GM18526 (cell line): ENCODE measurements around the gene OR11H7.

Experiments used
- POLR2A ChIP-seq: IDR thresholded peaks from 3 replicates; pipeline ENCODE4 v1.6.1; 2011; ENCODE audit not compliant: insufficient read length; ENCODE audit errors: extremely low read depth

Gene OR11H7

DNA sequence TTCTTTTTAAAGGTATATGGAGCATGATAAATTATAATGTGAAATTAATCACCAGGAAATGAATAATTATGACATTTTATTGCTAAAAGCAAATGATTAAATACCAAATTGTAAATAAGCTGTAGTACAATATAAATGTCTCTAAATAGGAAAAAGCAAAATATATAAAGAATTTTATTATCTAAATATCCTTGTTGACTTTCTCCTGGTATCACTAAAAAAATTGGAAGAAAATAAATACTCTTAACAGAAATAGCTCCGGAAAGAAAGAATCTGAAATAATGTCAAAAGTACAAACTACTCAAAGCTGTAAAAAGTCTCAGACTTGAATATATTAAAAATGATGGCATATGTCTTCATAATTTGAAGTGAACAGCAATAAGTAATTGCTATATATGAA lies at the start of gene OR11H7:
TSS of gene OR11H7 (plus strand) at position 301 of the 400 bp plus-strand sequence.
- no peak for TF ChIP-seq POLR2A

DNA sequence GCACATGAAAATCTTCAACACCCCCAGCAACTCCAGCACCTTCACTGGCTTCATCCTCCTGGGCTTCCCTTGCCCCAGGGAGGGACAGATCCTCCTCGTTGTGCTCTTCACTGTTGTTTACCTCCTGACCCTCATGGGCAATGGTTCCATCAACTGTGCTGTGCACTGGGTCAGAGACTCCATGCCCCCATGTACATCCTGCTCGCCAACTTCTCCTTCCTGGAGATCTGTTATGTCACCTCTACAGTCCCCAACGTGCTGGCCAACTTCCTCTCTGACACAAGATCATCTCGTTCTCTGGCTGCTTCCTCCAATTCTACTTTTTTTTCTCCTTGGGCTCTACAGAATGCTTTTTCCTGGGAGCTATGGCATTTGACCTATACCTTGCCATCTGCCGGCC lies 49.6 kb upstream of the OR11H7 start:
- TF ChIP-seq POLR2A, result no peak

DNA sequence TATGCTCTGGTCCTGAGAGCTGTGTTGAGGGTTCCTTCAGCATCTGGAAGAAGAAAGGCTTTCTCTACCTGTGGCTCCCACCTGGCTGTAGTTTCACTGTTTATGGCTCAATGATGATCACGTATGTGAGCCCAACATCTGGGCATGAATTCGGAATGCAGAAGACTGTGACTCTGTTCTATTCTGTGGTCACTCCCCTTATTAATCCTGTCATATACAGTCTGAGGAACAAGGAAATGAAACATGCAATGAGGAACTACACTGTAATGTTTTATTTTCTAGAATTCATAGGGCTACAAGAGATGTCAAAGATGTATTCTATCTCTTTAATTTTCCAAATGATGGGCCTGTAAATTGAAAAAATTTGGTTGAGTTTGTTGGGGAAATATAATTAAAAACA lies 48.9 kb upstream of the OR11H7 start:
- no peak for TF ChIP-seq POLR2A

DNA sequence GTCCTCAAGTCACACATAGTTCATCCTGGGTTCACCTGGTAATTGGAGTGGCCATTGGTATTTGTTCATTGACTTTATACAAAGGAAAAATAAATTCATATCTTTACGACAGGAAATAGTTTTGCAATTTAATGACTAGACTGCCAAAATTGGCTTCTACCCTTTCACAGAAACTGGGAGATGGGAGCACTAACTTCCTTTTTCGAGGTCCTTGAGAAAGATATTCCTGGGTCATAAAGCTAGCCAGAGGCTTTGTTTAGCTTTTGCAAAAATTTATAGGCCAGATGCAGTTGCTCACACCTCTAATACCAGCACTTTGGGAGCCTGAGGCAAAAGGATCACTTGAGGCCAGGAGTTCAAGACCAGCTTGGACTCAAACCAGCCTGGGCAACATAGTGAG lies 48.3 kb upstream of the OR11H7 start:
- TF ChIP-seq POLR2A, result no peak

DNA sequence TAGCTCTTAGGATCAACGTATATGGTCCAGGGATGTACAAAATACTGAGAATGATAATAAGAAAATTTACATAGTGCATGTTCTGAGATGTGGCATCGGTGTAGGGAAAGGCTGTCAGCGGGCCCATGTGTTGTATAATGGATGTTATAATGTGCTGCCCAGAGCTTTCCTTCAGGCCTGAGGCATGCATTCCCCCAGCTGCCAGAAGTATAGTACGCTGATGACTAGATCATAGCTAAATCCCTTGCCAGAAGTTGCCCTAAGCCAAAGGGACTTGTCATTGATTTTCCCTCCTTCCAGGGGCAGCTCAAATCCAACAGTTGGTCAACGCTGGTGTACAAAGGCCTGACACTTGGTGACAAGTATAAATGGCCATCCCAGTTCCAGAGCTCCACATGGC lies 44.6 kb upstream of the OR11H7 start:
- TF ChIP-seq POLR2A, result no peak

DNA sequence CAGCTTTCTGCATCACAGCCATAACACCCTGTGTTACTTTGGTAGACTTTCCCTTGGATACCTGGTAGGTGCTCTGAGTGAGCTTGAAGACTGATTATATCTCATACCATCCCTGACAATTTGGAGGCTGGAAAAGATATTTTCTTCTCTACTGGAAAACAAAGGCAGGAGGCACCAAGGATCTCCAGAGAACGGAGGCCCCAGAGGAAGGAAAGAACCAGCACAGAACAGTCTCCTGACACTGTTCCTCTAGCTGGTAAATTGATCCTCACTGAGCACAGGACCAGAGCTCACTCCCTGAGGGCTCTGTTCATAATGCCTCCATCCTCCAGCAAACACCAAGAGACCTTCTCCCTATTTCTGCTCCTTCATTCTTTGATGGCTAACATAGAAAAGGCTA lies 38.2 kb upstream of the OR11H7 start, which contains the start of gene OR11G2:
TSS of gene OR11G2 (plus strand) at position 301 of the 400 bp plus-strand sequence. CDS start 6,542 bp downstream, outside the sequence.
- no peak for TF ChIP-seq POLR2A

DNA sequence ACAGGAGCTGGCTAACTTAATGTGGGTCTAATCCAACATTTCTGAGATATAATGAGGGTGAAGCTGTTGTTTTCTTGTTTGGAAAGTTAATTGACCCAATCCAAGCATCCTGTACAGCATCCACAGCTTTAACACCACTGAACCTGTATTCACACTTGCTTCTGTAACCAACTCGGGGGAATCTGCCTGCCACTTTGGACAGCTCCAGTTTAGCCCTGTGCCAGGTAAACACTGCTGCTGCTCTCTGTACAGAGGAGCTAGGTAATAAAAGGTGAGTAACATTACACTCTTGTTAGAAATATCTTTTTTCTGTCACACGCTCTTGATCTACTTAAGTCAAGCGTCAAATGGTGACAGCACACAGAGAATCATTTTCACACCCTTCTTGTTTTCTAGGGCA lies 37.4 kb upstream of the OR11H7 start:
- no peak for TF ChIP-seq POLR2A

DNA sequence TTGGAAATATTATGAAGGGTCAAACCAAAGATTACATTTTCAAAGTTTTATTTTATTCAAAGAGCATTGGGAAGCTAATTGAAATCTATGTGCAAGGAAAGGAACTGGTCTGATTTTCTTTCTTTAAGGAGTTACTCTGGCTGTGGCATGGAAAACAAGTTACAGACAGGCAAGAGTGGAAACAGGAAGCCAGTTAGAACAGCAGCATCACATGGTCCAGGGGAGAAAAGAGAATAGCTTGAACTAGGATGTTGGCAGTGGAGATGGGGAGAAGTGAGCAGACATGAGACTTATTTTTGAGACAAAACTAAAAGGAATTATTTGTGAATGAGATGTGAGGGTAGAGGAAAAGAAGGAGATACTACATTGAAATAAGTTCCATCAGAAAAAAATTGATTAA lies 34.7 kb upstream of the OR11H7 start:
- no peak for TF ChIP-seq POLR2A

DNA sequence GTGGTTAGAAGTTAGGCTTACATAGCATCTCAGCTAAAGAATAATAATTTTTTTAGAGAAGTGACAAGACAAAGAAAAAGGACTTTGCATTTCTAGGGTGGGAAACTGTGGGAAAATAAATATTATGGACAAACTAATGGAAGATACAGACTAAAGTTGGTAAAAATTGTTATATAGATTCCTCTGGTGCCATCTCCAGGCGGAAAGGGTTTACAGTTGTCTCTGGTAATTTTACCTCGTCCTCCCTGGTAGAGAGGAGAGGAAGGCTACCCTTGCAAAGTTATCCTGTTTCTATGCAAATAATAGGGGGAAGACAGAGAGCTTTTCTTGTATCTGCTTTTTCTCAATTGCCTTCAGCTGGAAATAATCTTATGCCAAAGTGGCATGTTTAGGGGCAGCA lies 32.9 kb upstream of the OR11H7 start:
- TF ChIP-seq POLR2A, result no peak

DNA sequence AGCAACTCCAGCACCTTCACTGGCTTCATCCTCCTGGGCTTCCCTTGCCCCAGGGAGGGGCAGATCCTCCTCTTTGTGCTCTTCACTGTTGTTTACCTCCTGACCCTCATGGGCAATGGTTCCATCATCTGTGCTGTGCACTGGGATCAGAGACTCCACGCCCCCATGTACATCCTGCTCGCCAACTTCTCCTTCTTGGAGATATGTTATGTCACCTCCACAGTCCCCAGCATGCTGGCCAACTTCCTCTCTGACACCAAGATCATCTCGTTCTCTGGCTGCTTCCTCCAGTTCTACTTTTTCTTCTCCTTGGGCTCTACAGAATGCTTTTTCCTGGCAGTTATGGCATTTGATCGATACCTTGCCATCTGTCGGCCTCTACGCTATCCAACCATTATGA lies 31.3 kb upstream of the OR11H7 start:
- no peak for TF ChIP-seq POLR2A

DNA sequence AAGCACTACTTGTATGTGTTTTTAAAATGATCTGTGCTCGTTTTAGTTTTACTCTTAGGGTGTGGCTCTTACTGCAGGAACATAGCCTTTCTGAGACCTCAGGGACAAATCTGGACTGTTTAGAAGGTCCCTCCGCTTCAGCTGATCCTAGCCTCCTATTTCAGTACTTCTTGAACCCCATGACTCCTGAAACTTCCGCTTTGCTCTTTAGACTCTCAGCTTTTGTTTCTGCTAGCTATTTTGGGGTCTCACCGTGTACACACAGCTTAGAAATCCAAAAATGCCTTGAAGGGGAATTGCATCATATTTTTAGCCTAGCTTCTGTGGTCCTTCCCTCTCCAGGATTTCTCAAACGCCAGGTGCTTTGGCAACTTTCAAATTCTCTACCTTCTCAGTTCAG lies 29.8 kb upstream of the OR11H7 start:
- no peak for TF ChIP-seq POLR2A

DNA sequence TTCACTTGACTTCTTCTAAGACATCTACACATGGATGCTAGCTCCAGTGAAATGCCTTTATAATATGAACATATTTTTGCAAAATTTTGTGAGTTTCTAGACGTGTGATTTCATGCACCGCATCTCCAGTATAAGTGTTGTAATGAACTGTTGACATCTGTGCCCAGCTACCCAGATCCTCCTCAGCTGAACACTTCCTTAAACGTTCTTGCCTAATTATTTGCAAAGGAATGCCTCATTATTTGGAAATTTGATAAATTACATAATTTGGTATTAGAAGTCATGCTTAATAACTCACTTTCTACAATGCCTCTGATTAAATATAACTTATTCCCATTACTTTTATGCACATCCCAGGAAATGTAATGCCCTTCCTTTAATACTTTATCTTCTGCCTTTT lies 24.1 kb upstream of the OR11H7 start:
- TF ChIP-seq POLR2A, result no peak

DNA sequence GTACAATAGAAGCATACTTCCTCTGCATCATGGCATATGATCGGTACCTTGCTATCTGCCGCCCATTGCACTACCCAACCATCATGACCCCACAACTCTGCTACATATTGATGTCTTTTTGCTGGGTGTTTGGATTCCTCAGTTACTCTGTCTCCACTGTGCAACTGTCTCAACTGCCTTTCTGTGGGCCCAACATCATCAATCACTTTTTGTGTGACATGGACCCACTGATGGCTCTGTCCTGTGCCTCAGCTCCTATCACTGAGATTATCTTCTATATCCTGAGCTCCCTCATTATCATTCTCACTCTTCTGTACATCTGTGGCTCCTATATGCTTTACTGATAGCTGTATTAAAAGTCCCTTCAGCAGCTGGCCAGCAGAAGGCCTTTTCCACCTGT lies 19.2 kb upstream of the OR11H7 start:
- TF ChIP-seq POLR2A, result no peak

DNA sequence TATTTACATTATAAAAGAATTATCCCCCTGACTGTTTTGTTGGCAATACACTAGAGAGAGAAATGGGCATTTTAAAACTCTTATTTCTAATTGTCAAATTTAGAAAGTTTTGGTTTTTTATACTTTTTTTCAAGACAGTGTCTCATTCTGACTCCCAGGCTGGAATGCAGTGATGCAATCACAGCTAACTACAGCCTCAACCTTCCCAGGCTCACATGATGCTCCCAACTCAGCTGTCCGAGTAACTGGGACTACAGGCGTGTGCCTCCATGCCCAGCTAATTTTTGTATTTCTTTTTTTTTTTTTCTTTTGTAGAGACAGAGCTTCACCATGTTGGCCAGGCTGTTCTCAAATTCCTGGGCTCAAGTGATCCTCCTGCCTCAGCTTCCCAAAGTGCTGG lies 13.6 kb upstream of the OR11H7 start:
- TF ChIP-seq POLR2A, result no peak

DNA sequence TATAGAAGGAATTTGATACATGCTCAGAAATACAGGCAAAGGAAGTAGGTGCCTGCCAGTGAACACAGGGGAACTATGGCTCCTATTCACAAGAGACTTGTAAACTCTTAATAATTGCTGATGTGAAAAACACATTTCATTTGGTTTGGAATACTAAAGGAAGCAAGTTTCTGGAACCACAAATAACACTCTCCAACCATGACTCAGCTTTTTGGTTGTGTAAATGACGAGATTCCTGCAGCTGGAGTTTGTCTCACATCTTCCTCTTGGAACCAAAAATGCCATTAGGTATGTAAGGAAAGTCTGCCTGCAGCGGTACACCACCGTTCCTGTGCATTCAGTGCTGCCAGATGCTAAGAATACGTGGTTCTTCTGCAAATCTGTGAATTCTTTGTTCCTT lies 9.7 kb upstream of the OR11H7 start:
- TF ChIP-seq POLR2A, result no peak

DNA sequence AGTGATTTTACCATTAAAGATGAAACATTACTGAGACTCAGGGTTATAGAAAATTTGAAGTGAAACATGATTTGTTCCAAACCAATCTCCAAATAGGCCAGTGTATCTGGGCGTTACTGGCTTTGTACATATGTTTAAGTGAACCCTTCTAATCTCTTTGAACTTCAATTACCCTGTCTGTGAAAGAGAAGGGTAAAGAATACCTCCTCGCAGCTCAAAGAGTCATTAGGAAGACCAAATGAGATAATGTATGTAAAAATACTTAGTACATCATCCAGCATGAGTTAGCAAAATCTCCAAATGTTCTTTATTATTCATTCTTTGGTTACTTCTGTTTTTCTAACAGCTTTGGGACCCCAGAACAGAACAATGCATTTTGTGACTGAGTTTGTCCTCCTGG lies 5.4 kb upstream of the OR11H7 start, which contains the start of gene OR11H6:
TSS of gene OR11H6 (plus strand) at position 301 of the 400 bp plus-strand sequence. CDS start at position 301, 0 bp downstream.
- TF ChIP-seq POLR2A, result no peak

DNA sequence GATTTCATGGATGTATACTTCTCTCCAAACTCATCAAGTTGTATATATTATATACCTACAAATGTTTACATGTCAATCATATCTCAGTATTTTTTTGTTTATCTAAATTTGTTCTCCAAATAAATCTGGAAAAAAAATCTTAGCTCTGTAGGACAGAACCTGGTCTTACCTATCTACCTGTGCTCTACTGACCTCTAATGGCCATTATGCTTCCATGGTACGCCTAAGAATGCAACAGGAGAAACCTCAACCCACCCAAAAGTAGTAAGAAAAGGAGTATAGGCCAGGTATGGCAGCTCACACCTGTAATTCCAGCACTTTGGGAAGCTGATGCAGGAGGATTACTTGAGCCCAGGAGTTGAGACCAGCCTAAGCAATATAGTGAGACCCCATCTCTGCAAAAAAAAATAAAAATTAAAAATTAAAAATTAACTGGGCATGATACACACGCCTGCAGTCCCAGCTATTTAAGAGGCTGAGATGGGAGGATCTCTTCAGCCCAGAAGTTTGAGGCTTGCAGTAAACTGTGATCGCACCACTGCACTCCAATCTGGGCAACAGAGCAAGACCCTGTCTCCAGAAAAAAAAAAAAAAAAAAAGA lies 19.0 kb downstream of the OR11H7 start:
- TF ChIP-seq POLR2A, result no peak
